Measurements from ENCODE around the gene DDX17.

Gene DDX17

DNA sequence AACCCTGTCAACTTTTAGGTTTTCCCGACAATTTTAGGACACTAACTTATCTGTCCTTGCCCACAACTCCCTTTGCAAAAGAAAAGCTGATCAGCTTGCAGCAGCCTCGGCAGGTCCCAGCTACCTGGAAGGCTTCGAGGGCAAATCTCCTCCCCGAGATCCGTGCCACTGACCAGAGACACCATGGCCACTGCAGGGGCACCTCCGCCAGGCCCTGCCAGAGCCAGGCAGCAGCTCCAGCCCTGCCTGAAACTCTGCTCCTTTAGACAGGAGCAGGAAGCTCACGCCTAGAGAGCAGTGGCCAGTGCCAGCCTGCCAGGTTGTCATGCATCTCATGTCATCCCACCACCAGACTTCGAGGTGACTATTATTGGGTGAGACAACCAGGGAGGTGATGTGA, 72.2 kb downstream of the DDX17 start:
- DNase-seq: no peak
- Histone ChIP-seq H3K9ac (ENCODE audit: low read length) (no peak overlapping the region), H3K4me3 (ENCODE audit: low read length) (no peak overlapping the region), H3K9me3 (replicated peaks; ENCODE audit: insufficient read depth, low read length) (no peaks in the 10 kb centered on the region), H2AFZ (ENCODE audit: low read length) (no peak overlapping the region), H3K79me2 (ENCODE audit: low read length) (no peaks in the 10 kb centered on the region), H4K20me1 (ENCODE audit: insufficient read depth, low read length) (no peaks in the 10 kb centered on the region), H3K9me2 (replicated peaks; ENCODE audit: insufficient read depth, low read length) (no peaks in the 10 kb centered on the region), H3K4me1 (ENCODE audit: low read length) (no peaks in the 10 kb centered on the region), H3K27ac (ENCODE audit: low read length) (no peak overlapping the region), H3K4me2 (ENCODE audit: low read depth, low read length) (no peak overlapping the region), H3F3A (ENCODE audit: insufficient read depth, low read length) (no peaks in the 10 kb centered on the region), H3K36me3 (replicated peaks; ENCODE audit: insufficient read depth, low read length) (no peaks in the 10 kb centered on the region), H3K27me3 (replicated peaks; ENCODE audit: insufficient read depth, low read length) (no peaks in the 10 kb centered on the region; the same call in 1 of the 2 replicates)
- TF ChIP-seq, protein P1, sequence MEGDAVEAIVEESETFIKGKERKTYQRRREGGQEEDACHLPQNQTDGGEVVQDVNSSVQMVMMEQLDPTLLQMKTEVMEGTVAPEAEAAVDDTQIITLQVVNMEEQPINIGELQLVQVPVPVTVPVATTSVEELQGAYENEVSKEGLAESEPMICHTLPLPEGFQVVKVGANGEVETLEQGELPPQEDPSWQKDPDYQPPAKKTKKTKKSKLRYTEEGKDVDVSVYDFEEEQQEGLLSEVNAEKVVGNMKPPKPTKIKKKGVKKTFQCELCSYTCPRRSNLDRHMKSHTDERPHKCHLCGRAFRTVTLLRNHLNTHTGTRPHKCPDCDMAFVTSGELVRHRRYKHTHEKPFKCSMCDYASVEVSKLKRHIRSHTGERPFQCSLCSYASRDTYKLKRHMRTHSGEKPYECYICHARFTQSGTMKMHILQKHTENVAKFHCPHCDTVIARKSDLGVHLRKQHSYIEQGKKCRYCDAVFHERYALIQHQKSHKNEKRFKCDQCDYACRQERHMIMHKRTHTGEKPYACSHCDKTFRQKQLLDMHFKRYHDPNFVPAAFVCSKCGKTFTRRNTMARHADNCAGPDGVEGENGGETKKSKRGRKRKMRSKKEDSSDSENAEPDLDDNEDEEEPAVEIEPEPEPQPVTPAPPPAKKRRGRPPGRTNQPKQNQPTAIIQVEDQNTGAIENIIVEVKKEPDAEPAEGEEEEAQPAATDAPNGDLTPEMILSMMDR (IDR thresholded peaks at IDR 0.05; ENCODE audit: low read length): no peak
- TF ChIP-seq EZH2 (optimal IDR thresholded peaks at IDR 0.05; ENCODE audit: low read depth, low read length): no peak
- TF ChIP-seq EZH2phosphoT487 (IDR thresholded peaks at IDR 0.05; ENCODE audit: low read length): no peak
